ENCODE measurements around the gene TENM4.
A peak's percentile ranks its signal among the peaks of the same experiment; 100 is the strongest.
"Not testable (repeated sequence)": the region's sequence is repeated elsewhere in the genome, so short reads cannot be mapped to it uniquely, and the experiment has no call there.

The TENM4 gene

DNA sequence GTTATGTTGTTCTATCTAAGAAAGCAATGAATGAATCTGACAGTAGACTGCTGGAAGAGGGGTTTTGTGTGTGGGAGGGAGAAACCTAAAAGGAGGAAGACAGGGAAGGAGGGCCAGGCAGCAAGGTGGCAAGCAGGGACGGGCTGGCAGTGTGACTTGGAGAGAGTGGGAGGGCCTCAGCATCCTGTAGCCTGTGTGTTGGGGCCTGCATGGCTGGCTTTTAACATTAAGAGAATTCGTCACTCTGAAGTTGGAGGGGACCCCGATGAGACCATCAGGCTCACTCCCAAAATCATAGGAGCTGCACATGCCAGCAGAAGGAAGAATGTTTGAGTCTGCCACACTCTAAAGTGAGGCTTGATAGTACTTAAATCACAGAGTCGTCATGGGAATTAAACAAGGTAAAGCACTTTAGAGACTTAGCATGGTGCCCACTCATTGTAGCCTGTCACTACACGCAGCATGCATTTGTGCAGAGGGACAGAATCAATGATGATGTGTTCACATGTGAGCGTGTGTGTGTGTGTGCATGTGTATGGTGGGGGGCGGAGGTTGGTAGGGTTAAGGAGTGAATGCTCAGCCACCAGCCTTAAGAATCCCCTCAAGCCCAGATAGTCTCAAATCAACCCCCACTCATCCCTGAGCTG is 199.5 kb downstream of the TENM4 start:
- DNase-seq, result no peak

DNA sequence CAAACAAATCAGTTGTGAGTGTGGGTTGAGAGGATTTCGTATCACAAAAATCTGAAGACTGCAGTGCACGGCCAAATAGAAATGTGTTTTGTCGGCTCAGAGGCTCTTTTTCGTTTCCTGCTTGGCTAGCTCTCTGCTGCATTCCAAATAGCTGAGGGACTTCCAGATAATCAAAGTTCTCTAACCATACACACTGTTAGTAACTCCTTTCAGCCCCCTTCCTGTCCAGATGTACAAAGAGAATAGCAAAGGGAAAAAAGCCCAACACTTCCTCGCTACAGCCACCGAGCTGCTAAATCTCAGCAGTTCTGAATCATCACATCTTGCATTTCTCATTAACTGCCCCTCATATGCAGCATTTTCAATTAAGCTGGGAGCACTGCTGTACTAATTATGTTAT is 203.1 kb downstream of the TENM4 start:
- DNase-seq, result peak; percentile 81

- DNase-seq, result no peak
Observed at GRCh38 chr11:79237091-79237490, 203.7 kb downstream of the TENM4 start.

DNA sequence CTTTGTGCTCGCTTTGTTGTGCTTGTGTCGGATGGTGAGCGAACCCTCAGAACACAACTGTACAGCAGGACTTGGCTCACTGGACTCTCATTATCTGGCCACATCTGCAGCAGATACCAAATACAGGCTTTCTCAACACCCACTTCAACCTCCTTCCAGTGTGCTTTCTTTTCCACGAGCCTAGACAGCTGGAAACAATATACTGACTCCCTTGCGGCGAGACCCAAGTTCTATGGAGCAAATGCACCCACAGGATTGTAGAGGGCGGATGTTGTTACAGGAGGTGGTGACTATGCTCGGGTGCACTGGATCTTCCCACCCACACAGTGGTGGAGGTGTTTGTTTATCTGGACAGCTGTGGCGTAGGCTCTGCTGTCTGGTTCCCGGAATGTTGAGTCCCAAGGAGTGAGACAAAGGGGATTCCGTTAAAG is 204.3 kb downstream of the TENM4 start:
- DNase-seq, result peak; percentile 99

GRCh38 chr11:79235696-79236095 is 205.1 kb downstream of the TENM4 start:
- no peak for DNase-seq

- DNase-seq, result no peak
Observed at GRCh38 chr11:79232346-79232745, 208.5 kb downstream of the TENM4 start.

- DNase-seq, result no peak
Observed at GRCh38 chr11:79229047-79229446, 211.8 kb downstream of the TENM4 start.

DNA sequence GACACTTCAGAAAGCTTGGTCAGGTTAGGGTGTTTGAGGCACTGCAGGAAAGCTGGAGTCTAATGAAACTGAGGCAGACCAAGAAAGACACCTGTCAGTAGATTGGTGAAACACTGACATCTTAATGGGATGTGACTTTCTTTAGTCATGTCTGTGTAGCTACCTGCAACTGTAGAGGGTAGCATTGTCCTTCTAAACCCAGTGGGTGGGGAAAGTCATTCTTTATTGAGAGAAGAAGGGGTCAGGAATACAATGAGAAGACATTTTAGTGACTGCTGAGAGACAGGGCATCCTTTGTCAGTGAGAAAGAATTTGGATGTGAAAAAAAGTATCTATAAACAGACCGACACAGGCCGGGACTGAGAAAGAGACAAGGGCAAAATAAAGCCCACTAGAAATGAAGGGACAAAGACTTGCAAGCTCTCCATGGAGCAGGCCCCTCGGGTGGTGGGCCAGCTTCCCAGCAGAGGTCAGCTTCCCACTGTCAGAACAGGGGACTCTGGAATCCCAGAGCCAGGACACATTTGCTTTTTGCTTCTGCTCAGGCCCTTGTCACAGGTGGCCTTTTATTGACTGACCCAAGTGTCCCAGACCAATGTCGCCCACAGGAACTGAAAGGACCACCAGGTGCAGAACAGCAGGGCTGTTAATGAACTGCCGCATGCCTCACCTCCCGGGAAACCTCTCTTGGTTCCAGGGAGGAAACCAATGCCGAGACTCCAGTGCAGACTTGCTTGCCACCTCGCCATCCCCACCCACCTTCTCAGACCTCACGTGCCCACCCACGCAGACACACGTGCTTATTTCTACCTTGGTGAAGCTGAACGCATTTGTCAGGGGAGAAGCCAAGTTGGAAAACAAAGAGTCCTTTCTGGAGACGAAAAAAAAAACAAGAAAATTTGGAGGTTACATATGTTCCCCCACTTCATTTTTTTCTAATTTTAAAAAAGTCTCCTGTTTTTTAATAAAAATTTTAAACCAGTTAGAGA is 212.8 kb downstream of the TENM4 start:
- DNase-seq, result no peak

DNA sequence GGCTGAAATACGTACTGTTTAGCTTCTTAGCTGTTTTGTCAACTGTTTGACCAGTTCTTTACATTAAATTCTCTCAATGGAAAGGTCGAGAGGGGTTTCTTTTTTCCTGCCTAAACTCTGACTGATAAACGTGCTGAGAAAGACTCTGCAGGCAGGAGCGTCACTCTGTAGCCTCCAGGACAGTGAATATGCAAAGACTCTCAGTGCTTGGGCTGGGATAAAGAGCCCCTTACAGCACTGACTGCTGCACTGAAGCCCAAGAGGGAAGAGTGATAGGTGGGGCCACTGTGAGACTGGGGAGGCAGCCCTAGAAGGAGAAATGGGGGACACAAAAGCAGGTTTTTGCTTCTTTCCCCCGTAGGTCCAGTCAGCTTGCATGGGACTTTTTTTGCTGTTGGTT is 213.5 kb downstream of the TENM4 start:
- no peak for DNase-seq

GRCh38 chr11:79226126-79226525 is 214.7 kb downstream of the TENM4 start:
- no peak for DNase-seq

- DNase-seq, result not testable (repeated sequence)
Observed at GRCh38 chr11:79222163-79222562, 218.7 kb downstream of the TENM4 start.

GRCh38 chr11:79221444-79222130 is 219.2 kb downstream of the TENM4 start:
- no peak for DNase-seq

GRCh38 chr11:79220171-79220570 is 220.7 kb downstream of the TENM4 start:
- no peak for DNase-seq

GRCh38 chr11:79219186-79220045 is 221.4 kb downstream of the TENM4 start:
- no peak for DNase-seq

DNA sequence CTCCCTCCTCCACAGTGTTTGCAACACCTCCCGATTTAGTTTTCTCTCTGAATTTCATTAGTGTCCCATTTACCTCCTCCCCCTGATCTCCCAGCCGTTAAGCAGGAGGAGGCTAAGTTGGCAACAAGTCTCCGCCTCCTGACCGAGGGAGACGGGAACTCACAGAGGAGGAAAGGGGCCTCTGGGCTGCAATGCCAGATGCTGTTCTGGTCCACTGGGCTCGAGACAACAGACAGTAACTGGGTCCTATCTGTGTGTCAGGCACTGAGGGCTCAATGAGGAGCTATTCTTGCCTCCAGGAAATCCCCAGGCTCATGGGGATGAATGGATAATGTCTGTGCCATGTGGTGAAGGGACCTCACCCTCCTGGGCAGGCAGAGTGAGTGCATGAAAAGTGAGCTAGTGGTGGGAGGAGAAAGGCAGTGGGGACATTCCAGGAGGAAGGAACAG is 228.1 kb downstream of the TENM4 start:
- peak; percentile 96 for DNase-seq

GRCh38 chr11:79209540-79210266 is 231.1 kb downstream of the TENM4 start:
- no peak for DNase-seq

DNA sequence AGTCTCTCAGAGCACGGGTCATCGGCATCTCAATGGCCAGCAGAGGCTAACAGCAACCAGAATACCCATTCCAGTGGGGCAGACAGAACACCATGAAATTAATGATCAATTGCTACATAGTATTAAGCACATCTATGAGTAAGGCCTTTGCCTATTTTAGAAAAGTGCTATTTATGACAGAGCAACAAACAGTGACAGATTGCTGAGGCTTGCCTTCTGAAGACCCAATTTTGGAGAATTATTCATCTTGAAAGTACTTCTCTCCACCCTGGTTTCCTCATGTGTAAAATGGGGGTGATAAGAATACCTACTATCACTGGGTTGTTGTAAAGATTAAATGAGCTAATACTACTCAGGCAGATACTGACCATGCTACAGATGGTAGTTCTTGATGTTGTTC is 232.7 kb downstream of the TENM4 start:
- DNase-seq, result no peak

DNA sequence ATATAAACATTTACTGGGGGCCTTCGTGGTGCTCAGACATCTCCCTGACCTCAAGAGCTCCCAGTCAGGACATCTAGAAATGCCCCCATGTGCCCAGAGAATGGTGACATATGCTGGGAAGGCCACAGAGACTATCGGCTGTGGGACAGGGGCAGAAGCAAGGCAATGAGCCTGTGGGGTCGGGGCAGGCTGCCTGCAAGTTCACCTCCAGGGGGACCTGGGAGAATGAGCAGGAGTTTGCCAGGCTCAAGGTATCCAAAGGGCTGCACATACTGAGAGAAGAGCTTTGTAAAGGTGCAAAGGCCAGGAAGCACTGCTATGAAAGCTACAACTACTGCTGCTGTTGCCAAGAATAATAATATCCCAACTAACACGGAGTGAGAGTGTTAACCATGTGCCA is 233.9 kb downstream of the TENM4 start:
- DNase-seq, result no peak

GRCh38 chr11:79205786-79206185 is 235.0 kb downstream of the TENM4 start:
- DNase-seq, result no peak

DNA sequence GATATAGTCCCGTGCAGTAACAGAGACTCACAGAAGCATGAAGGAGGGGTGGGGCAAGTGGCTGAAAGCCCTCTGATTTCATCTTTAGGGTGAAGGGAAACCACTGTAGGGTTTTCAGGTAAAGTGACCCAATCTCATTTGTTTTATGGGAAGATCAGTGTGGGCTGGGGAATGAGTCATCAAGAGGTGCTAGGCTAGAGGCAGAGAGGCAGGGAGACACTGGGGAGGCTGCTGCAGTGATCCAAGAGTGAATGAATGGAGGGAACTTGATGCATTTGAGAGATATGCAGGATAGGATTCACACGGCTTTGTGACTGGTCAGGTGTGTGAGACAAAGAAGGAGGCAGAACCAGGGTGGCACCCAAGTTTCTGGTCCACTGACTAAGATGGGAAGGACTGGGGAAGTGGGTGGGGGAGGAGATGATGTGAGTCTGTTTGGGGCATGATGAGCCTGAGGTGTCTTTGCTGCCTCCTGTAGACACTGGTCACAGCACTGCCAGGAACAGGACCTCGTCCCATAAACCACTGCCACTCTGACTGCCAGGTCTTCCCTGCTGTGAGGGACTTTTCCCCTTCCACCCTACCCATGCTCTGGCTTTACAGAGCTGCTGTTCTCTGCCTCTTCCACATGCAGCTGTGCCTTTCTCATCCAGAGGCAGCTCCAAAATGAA is 239.0 kb downstream of the TENM4 start:
- DNase-seq, result peak; percentile 40

- DNase-seq, result no peak
Observed at GRCh38 chr11:79200398-79201070, 240.3 kb downstream of the TENM4 start.
